ENCODE data around the gene LIMCH1.
"Not testable (repeated sequence)": the region's sequence is repeated elsewhere in the genome, so short reads cannot be mapped to it uniquely, and the experiment has no call there.

Gene LIMCH1

DNA sequence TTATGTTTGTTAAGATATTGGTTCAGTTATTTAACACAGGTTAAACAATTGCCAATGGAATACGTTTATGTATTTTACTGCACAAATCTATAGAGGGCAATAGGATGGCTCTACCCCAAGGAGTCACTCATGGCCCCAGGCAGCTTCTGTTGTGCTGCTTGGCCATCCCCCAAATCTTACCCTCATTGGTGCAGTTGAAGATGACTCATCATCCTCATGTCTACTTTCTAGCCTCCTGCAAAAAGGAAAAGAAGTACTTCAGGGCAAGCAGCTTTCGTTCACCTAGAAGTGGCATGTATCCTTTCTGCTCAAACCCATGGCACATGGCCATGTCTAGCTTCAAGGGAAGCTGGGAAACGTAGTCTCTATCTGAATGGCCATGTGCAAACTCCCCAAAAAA is 196.4 kb downstream of the LIMCH1 start:
- DNase-seq (ENCODE audit: low read depth) = no peak

DNA sequence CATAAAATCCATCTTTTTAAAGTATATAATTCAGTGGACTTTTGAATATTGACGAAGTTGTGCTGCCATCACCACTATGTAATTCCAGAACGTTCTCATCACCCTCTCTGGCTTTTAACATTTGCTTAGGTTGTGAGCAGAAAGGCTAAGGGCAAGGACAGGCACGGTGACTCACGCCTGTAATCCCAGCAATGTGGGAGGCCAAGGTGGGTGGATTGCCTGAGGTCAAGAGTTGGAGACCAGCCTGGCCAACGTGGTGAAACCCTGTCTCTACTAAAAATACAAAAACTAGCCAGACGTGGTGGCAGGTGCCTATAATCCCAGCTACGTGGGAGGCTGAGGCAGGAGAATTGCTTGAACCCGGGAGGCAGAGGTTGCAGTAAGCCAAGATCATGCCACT is 199.5 kb downstream of the LIMCH1 start:
- not testable (repeated sequence) for DNase-seq (ENCODE audit: low read depth)

DNA sequence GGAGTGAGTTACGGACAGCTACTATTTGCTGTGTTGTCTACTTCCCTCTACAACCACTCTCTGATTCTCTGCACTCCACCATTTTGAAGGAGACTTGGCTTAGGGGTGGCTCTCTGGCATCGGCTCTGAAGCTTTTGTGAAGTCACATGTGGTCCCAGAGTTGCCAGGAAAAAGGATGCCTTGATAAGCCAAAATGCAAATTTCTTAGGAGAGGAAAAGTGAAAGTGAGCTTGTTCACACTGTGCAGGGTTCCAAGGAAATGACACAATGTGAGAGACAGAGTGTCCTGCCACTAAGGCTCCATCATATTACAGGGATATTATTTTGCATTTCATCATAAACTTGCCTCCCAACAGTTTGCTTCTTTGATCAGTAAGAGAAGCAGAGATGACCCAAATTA is 203.4 kb downstream of the LIMCH1 start:
- no peak for DNase-seq (ENCODE audit: low read depth)

DNA sequence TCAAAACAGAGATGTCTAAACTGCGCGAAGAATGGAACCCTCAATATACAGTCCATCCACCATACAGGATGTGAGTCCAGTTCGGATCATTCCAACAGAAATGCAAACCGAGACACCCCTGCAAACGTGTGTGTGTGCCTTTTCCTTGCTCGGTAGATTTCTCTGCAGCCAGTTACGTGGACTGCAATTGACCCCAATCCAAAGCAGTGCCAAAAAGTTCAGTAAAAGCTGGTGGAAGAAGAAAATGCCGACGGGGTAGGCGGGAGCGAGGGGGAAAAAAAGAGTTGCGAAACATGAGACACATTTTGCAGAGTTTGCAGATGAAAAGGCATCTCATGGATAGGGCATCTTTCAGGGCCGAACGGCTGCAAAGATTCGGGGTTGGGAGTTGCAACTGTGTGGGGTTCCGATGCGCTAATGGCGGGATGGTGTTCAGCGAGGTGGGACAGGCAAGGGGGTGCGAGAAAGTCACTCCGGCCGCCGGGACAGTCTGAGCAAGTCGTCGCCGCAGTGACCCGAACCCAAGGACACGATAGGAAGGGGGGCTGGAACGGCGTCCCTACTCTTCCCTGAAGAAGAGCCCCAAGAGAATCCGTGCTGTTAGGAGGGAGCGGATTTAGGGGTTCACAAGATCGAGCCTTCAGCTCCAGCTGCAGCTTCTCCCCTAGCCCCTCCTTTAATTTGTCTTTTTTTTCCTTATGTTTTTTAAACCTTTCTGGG is 206.8 kb downstream of the LIMCH1 start:
- DNase-seq (ENCODE audit: low read depth) = no peak

DNA sequence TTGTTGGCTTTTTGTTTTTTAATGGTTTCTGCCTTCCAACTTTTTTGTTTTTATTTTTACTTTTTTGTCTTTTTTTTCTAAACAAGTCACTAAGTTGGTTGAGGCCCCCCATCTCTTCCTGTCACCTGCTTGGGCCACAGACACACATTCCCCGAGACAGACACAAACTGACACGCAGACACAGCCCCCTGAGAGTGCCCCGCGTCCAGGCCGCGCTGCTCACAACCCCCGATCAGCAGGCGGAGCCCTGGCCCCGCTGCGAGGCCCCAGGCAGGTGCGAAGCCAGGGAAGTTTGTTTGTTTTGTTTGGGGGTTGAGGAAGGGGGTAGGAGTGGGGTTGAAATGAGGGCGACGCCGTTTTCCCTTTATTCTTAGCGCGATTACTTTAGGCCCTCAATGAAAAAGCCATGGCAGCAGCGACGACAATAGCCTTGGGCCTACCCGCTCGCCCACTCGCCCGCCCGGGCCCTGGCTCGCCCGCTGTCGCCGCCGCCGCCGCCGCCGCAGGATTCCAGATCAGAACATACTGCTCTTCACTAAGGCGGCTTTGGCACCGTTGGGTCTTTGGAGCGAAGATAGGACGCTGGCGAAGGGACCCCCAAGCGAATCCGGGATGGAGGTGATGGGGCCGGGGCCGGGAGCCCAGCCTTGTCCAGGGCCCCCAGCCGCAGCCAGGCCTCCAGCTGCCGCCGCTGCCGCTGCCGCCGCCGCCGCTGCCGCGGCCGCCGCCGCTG is 207.5 kb downstream of the LIMCH1 start:
- no peak for DNase-seq (ENCODE audit: low read depth)

DNA sequence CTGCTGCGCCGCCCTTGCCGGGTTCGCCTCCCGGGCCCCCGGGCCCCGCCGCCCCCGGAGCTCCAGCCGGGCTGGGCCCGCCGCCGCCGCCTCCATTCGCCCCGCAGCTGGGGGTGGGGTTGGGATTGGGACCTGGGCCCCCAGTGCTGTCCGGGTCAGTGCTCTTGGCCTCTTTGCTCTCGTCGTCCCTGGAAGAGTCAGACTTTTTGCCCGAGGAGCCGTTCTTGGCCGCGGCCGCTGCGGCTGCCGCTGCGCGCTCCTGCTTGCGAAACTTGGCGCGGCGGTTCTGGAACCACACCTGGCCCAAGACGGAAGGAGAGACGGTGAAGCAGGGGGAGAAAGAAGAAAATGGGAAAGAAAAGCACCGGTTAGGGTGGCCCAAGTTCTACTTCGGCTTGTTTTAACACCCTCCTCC is 208.1 kb downstream of the LIMCH1 start:
- DNase-seq (ENCODE audit: low read depth) = no peak

DNA sequence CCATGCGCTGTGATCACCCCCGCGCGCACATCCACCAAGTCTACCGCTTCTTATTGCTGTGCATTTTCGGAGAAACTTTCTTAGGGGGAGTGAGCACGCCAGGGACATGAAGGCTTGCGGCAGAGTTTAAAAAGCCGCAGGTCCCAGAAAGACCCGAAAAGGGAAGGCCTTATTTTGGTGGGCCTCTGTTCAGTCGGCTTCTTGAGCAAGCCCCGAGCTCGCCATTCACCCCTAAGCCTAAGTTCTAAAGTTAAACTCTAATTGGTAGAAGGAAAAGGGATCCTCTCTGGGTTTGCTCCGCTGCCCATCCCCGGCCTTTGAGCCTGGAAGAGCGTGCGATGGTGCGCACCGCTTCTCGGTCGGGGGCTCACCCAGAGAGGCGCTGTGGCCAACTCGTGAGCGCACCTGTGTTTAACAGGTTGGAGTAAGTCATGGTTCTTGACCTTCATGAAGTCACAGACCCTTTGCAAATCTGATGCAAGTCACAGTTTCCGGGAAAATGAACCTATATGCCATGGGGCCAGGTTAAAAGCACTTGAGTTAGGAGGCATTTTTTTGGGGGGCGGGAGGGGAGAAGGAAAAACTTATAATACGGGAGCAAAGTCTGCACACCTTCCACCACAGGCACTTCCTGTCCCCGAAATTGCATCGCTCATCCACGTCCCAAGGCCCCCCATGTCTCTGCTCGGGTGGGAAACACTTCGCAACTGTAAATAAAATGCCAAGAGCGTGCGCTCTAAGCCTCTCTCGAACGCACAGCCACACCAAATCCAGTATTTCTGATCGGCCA is 208.7 kb downstream of the LIMCH1 start:
- no peak for DNase-seq (ENCODE audit: low read depth)

DNA sequence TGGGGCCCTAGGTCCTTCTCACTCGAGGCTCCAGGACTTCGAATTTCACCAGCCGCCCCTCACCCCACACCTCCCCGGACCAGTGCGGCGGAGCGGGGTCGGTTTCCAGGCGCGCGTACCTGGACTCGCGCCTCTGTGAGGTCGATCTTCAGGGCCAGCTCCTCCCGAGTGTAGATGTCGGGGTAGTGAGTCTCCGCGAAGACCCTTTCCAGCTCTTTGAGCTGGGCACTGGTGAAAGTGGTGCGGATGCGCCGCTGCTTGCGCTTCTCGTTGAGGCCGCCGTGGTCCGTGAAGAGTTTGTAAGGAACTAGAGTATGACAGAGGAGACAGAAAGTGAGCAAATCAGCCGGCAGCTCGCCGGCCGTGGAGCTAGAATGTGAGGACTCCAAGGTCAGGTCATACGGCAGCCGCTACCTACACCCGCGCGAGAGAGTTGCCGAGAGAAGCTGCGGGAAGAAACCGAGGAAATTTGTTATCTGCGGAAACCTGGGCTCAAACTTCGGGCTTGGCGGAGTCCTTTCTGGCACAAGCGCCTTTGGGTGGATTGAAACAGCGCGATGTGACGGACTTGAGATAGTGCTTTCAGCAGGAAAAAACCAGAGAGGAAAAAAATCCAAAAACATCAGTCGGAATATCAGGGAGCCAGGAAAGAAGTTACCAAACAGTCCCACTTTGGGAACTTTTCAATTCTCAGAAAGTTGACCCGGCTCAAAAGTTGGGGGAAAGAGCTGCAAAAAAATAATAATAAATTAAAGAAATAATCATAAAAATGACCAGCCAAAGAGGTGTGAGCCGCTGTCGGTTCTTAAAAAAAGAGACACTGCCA is 209.5 kb downstream of the LIMCH1 start:
- no peak for DNase-seq (ENCODE audit: low read depth)

DNA sequence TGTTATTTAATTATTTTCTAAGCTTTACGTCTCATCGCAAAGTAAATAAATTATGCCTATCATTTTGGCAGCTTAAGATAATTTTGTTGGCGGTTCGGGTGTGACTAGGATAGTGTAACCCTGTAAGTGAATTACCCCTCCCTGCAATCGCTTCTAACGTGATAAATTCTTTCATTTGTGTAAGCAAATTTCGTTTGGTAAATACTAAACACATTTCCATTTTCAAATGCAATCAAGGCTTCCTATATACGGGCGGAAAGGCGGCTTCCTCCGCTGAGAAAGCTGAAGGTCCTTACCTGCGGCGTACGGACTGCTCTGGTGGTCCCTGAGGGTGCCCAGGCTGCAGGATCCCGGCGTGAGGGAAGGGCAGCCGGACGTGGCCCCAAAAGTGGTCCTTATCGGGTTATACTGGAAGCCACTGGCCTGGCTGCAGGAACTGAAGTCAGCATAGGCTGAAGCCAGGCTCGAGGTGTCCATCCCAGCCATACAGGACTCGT is 210.2 kb downstream of the LIMCH1 start:
- no peak for DNase-seq (ENCODE audit: low read depth)

DNA sequence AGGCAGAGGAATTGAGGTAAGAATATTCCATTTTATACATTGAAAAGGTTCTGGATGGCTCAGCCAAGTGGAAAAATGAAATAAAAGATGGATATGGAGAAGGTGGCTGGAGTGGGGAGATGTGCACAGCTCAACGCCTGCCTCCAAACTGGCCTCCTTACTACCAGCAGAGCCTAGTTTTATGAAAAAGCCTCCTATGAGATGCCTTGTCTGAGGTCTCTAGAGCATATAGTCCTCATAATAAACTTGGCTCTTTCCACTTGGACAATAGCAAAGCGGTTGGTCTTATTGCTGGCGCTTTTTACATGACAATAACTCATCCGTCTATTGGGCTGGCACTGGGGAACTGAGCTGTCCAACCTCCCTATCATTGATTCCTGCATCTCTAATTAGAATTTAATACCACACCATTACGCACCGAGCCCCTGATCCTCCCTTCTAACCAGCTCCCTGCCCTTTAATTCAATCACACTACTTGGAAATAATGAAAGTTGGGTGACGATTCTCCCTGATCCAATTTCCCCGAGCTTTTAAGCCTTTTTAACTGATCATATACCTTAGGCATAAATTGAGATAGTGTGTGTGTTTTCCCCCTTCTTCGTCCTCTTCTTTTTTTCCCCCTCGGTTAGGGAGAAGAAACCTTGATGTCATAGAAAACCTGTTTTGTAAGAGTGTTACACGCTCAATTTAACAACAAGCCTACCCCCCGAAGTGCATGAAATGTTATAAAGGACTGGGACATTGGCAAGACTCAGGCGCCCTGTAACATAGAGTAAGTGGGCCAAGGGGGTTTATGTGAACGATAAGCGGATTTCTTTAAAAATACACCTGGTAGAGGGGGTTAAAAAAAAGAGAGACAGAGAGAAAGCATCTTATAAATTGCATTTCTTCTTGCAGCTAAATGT is 210.9 kb downstream of the LIMCH1 start, which contains the start of gene PHOX2B:
Gene PHOX2B, minus strand, starts transcription at position 155 of the 905 bp plus-strand sequence. Its CDS starts 115 bp downstream, at position 40.
- DNase-seq (ENCODE audit: low read depth) = no peak

DNA sequence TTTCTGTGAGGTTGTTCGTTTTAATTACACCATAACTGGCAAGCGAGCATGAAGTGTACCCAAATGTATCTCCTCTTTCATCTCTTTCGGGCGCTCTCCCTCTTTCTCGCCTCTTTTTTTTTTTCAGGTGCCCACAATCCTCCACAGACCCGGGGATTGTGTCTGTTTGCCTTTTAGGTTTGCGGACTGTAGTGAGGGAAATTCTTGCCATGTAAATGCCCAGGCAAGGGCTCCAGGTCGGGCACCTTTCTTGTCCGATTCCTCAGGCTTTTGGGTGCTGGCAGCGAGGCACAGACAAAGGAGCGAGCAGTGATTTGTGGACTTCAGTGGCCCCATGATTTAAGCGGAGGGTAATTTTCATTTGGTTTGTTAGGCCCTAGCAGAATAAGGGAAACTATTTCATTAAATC is 211.7 kb downstream of the LIMCH1 start:
- no peak for DNase-seq (ENCODE audit: low read depth)
